HepG2 (cell line): ENCODE measurements around the gene DUS1L. TPM values are rescaled to one million over a fixed set of nuclear protein-coding genes. Genes with fewer than 3 reads are reported as not detected.
A peak's percentile ranks its signal among the peaks of the same experiment; 100 is the strongest.

ENCODE experiments used
- CBX1 ChIP-seq: IDR thresholded peaks from one replicate; pipeline ENCODE4 v1.6.1; 2016; ENCODE audit warnings: antibody characterized with exemption, low read depth
- CHD2 ChIP-seq: IDR thresholded peaks from 2 replicates; pipeline ENCODE4 v1.6.1; 2011; ENCODE audit warnings: low read depth, low read length, improper control_type of control experiment
- MAFG ChIP-seq: sonication (generic); formaldehyde crosslinking; IDR thresholded peaks from 2 replicates; pipeline ENCODE4 v1.5.1; 2020; ENCODE audit warnings: mild to moderate bottlenecking, missing genetic modification reagents
- PCBP1 ChIP-seq: fragments of 200-400 bp; formaldehyde crosslinking; IDR thresholded peaks from 2 replicates; pipeline ENCODE4 v1.6.1; 2017; ENCODE audit warnings: mild to moderate bottlenecking, low read depth, low read length, borderline replicate concordance
- SALL2 ChIP-seq: sonication (generic); formaldehyde crosslinking; IDR thresholded peaks from 2 replicates; pipeline ENCODE4 v1.8.1; 2023; ENCODE audit warnings: mild to moderate bottlenecking, missing genetic modification reagents, inconsistent platforms
- YEATS4 ChIP-seq: sonication (generic); formaldehyde crosslinking; IDR thresholded peaks from 2 replicates; pipeline ENCODE4 v1.4.0; 2020; ENCODE audit warnings: missing genetic modification reagents, borderline replicate concordance
- ZMYM3 ChIP-seq: sonication (generic); formaldehyde crosslinking; IDR thresholded peaks from 2 replicates; pipeline ENCODE4 v1.5.1; 2020; ENCODE audit warnings: mild to moderate bottlenecking, missing genetic modification reagents
- ZNF34 ChIP-seq: sonication (generic); formaldehyde crosslinking; IDR thresholded peaks from 2 replicates; pipeline ENCODE4 v1.4.0; 2020; ENCODE audit warnings: mild to moderate bottlenecking, missing genetic modification reagents, borderline replicate concordance
- ZNF564 ChIP-seq: sonication (generic); formaldehyde crosslinking; IDR thresholded peaks from 2 replicates; pipeline ENCODE4 v1.8.1; 2023; ENCODE audit warnings: mild to moderate bottlenecking, missing genetic modification reagents
- polyA plus RNA-seq, 8 experiments: library from polyadenylated mRNA; depleted of rRNA in 3 of 8; stranded (reverse) in 7 of 8; unstranded in 1 of 8; fragments of >200 nt; fragmentation: Illumina TruSeq in 4 of 8; extraction: Trizol in 4 of 8; gene quantifications; 2 replicates each; pipeline versions ENCODE4 v1.2.1 to v1.2.3, GENCODE V29; 2011 to 2016; ENCODE audit warnings: low read depth in 4 of 8, missing spikeins in 1 of 8, mixed read lengths in 1 of 8; ENCODE audit not compliant: insufficient read depth in 1 of 8
- total RNA-seq, 5 experiments: library from RNA; depleted of rRNA; stranded (reverse); fragments of >200 nt; fragmentation: Illumina TruSeq; extraction: Trizol; gene quantifications; 2 replicates each; pipeline ENCODE4 v1.2.3, GENCODE V29; 2016; ENCODE audit warnings: low read depth in 1 of 5
- TF ChIP-seq, protein P1 (sequence below): sonication (generic); formaldehyde crosslinking; IDR thresholded peaks from one replicate; pipeline ENCODE4 v1.5.1; 2020; ENCODE audit warnings: mild to moderate bottlenecking, missing genetic modification reagents; ENCODE audit errors: not compliant biosample characterization
- TF ChIP-seq, protein P2 (sequence below): sonication (generic); formaldehyde crosslinking; IDR thresholded peaks from 2 replicates; pipeline ENCODE4 v1.4.0; 2020; ENCODE audit warnings: missing genetic modification reagents
- TF ChIP-seq, protein P3 (sequence below): sonication (generic); formaldehyde crosslinking; IDR thresholded peaks from 2 replicates; pipeline ENCODE4 v1.5.1; 2020; ENCODE audit warnings: mild to moderate bottlenecking, missing genetic modification reagents, borderline replicate concordance

The DUS1L gene
- total and polyA plus RNA-seq, 2 of the 13 experiments (the other 11 are each of a cell fraction or from before 2014, with no cell fraction given), result 81.0 to 109 TPM

DNA sequence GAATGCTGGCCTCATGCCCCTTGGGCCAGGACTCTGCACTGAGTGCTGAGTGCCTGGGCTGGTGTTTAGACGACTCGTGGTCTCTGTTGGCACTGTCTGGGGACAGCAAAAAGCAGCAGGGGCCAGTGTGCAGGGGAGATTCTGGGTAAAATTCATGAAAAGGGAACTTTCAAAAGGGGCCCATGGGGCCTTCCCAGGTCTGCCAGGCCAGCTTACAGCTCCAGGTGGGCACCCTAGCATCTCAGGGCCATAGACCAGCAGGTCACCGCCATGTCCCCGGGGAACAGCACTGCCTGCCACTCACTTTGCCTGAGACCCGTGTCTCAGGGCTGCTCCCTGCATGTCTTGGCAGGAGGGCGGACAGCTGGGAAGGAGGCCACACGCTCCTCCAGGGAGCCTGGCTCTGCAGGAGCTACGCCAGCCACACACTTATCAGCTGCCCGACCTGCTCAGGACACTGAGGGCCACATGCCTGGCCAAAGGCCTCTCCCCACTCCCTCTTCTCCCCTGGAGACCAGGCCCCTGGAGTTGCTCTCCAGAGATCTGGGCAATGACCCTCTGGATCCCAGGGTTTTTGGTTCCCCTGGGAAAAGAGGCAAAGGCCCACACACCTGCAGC is 41.2 kb upstream of the DUS1L start (continued):
- TF ChIP-seq, protein P1, sequence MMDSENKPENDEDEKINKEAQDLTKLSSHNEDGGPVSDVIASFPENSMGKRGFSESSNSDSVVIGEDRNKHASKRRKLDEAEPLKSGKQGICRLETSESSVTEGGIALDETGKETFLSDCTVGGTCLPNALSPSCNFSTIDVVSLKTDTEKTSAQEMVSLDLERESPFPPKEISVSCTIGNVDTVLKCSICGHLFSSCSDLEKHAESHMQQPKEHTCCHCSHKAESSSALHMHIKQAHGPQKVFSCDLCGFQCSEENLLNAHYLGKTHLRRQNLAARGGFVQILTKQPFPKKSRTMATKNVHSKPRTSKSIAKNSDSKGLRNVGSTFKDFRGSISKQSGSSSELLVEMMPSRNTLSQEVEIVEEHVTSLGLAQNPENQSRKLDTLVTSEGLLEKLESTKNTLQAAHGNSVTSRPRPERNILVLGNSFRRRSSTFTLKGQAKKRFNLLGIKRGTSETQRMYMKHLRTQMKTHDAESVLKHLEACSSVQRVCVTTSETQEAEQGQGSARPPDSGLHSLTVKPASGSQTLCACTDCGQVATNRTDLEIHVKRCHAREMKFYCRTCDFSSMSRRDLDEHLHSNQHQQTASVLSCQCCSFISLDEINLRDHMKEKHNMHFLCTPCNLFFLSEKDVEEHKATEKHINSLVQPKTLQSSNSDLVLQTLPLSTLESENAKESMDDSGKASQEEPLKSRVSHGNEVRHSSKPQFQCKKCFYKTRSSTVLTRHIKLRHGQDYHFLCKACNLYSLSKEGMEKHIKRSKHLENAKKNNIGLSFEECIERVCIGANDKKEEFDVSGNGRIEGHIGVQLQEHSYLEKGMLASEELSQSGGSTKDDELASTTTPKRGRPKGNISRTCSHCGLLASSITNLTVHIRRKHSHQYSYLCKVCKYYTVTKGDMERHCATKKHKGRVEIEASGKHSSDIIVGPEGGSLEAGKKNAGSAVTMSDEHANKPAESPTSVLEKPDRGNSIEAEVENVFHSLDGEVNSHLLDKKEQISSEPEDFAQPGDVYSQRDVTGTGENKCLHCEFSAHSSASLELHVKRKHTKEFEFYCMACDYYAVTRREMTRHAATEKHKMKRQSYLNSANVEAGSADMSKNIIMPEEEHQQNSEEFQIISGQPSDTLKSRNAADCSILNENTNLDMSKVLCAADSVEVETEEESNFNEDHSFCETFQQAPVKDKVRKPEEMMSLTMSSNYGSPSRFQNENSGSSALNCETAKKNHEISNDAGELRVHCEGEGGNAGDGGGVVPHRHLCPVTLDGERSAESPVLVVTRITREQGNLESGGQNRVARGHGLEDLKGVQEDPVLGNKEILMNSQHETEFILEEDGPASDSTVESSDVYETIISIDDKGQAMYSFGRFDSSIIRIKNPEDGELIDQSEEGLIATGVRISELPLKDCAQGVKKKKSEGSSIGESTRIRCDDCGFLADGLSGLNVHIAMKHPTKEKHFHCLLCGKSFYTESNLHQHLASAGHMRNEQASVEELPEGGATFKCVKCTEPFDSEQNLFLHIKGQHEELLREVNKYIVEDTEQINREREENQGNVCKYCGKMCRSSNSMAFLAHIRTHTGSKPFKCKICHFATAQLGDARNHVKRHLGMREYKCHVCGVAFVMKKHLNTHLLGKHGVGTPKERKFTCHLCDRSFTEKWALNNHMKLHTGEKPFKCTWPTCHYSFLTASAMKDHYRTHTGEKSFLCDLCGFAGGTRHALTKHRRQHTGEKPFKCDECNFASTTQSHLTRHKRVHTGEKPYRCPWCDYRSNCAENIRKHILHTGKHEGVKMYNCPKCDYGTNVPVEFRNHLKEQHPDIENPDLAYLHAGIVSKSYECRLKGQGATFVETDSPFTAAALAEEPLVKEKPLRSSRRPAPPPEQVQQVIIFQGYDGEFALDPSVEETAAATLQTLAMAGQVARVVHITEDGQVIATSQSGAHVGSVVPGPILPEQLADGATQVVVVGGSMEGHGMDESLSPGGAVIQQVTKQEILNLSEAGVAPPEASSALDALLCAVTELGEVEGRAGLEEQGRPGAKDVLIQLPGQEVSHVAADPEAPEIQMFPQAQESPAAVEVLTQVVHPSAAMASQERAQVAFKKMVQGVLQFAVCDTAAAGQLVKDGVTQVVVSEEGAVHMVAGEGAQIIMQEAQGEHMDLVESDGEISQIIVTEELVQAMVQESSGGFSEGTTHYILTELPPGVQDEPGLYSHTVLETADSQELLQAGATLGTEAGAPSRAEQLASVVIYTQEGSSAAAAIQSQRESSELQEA (CRISPR knock-in tag), result no peak
- TF ChIP-seq, protein P2, sequence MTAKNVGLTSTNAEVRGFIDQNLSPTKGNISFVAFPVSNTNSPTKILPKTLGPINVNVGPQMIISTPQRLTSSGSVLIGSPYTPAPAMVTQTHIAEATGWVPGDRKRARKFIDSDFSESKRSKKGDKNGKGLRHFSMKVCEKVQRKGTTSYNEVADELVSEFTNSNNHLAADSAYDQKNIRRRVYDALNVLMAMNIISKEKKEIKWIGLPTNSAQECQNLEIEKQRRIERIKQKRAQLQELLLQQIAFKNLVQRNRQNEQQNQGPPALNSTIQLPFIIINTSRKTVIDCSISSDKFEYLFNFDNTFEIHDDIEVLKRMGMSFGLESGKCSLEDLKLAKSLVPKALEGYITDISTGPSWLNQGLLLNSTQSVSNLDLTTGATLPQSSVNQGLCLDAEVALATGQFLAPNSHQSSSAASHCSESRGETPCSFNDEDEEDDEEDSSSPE (CRISPR knock-in tag), result no peak
- TF ChIP-seq, protein P3, sequence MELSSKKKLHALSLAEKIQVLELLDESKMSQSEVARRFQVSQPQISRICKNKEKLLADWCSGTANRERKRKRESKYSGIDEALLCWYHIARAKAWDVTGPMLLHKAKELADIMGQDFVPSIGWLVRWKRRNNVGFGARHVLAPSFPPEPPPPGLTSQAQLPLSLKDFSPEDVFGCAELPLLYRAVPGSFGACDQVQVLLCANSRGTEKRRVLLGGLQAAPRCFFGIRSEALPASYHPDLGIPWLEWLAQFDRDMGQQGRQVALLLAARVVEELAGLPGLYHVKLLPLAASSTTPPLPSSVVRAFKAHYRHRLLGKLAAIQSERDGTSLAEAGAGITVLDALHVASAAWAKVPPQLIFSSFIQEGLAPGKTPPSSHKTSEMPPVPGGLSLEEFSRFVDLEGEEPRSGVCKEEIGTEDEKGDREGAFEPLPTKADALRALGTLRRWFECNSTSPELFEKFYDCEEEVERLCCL (CRISPR knock-in tag), result 0 out of 2 replicates have a peak, but pooled peaks have one; percentile 20
- no peak for TF ChIP-seq YEATS4 (CRISPR knock-in tag)
- TF ChIP-seq ZNF34, result no peak
- 0 out of 2 replicates have a peak, but pooled peaks have one; percentile 22 for TF ChIP-seq ZMYM3 (CRISPR knock-in tag)
- TF ChIP-seq ZNF564 (CRISPR knock-in tag), result no peak
- no peak for TF ChIP-seq CHD2
- no peak; the same call in 1 of the 2 replicates for TF ChIP-seq PCBP1
- no peak for TF ChIP-seq MAFG (CRISPR knock-in tag)
- TF ChIP-seq CBX1, result no peak
- no peak; the same call in 1 of the 2 replicates for TF ChIP-seq SALL2 (CRISPR knock-in tag)
